Fibroblast of villous mesenchyme (primary cell): ENCODE measurements around the gene ANXA4. TPM values are rescaled to one million over a fixed set of nuclear protein-coding genes. Genes with fewer than 3 reads are reported as not detected.

Experiments
- DNase-seq: peaks from one replicate; pipeline ENCODE4 v3.0.0-alpha.2; 2010; ENCODE audit warnings: low read depth
- H3K4me3 ChIP-seq: 2 replicates; pipeline ENCODE4 v1.5.1; 2011; ENCODE audit warnings: low read depth, mild to moderate bottlenecking, low read length
- CTCF ChIP-seq: IDR thresholded peaks from 2 replicates; pipeline ENCODE4 v1.5.1; 2012; ENCODE audit warnings: low read depth, mild to moderate bottlenecking, low read length; ENCODE audit not compliant: insufficient read depth
- total RNA-seq: library from RNA; depleted of rRNA; stranded (reverse); fragments of >200 nt; gene quantifications from 2 replicates; pipeline ENCODE4 v1.2.3, GENCODE V29; 2012

ANXA4 gene
- total RNA-seq, 1 donor: 35.8 TPM

- no peak overlapping the region for H3K4me3 ChIP-seq
- DNase-seq: no peak
- no peak for TF ChIP-seq CTCF
Observed at GRCh38 chr2:69766014-69766413, 24.1 kb downstream of the ANXA4 start.

GRCh38 chr2:69767034-69767433 is 25.1 kb downstream of the ANXA4 start:
- H3K4me3 ChIP-seq: no peak overlapping the region

GRCh38 chr2:69768235-69768634 is 26.3 kb downstream of the ANXA4 start:
- TF ChIP-seq CTCF: no peak
- H3K4me3 ChIP-seq: no peak overlapping the region
- DNase-seq: peak; percentile 53

More at GRCh38 chr2:69767034-69767433, 25.1 kb downstream of the ANXA4 start:
- DNase-seq: peak; percentile 98
- TF ChIP-seq CTCF: peak; percentile 36

- no peak for TF ChIP-seq CTCF
- no peak overlapping the region for H3K4me3 ChIP-seq
- no peak for DNase-seq
Observed at GRCh38 chr2:69768789-69769188, 26.9 kb downstream of the ANXA4 start.

GRCh38 chr2:69769272-69769671 is 27.3 kb downstream of the ANXA4 start:
- no peak for DNase-seq
- TF ChIP-seq CTCF: no peak
- no peak overlapping the region for H3K4me3 ChIP-seq

GRCh38 chr2:69770193-69770702 is 28.3 kb downstream of the ANXA4 start:
- DNase-seq: peak; percentile 94
- no peak for TF ChIP-seq CTCF
- H3K4me3 ChIP-seq: no peak overlapping the region

- no peak for DNase-seq
- TF ChIP-seq CTCF: no peak
- no peak overlapping the region for H3K4me3 ChIP-seq
Observed at GRCh38 chr2:69770747-69771146, 28.8 kb downstream of the ANXA4 start.
